ENCODE results near the gene MYO18A.
"Not testable (repeated sequence)": the region's sequence is repeated elsewhere in the genome, so short reads cannot be mapped to it uniquely, and the experiment has no call there.

Gene MYO18A

DNA sequence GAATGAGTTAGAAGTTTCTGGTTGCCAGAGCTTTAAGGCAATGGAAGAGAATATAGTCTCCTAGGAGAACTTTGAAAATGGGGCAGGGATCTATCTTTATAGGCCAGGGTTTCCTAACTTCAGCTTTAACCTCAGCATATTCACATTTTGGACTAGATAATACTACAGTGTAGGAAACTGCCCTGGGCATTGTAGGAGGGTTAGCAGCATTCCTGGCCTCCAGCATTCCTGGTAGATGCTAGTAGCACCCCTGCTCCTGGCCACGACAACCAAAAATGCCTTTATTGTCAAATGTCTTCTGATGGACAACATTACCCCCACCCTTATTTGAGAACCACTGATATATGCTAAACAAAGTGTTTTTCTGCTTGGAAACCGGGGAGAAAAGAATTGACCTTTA is 27.8 kb upstream of the MYO18A start:
- FAIRE-seq: no peak
- TF ChIP-seq, protein P1, sequence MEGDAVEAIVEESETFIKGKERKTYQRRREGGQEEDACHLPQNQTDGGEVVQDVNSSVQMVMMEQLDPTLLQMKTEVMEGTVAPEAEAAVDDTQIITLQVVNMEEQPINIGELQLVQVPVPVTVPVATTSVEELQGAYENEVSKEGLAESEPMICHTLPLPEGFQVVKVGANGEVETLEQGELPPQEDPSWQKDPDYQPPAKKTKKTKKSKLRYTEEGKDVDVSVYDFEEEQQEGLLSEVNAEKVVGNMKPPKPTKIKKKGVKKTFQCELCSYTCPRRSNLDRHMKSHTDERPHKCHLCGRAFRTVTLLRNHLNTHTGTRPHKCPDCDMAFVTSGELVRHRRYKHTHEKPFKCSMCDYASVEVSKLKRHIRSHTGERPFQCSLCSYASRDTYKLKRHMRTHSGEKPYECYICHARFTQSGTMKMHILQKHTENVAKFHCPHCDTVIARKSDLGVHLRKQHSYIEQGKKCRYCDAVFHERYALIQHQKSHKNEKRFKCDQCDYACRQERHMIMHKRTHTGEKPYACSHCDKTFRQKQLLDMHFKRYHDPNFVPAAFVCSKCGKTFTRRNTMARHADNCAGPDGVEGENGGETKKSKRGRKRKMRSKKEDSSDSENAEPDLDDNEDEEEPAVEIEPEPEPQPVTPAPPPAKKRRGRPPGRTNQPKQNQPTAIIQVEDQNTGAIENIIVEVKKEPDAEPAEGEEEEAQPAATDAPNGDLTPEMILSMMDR (IDR thresholded peaks at IDR 0.05; ENCODE audit: insufficient read depth, missing control alignments): no peak
- no peak for DNase-seq (ENCODE audit: insufficient read length, low spot score)

DNA sequence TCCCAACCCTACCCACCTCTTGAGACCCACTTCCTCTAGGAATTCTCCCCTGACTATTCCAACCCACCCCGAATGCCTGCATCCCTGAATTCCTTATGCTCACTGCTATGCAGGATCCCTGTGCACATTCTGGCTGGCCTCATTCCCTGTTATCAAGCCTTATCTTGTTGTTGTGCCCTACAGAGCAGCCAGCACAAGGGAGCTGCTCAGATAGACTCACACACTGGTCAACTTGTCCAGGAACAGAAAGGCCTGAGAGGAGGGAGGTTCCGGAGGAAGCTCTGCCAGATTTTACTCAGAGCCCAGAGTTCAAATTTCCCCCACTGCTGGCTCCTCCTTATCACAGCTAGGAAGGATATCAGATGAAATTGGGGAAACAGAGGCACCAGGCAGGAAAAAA is 24.8 kb upstream of the MYO18A start:
- TF ChIP-seq, protein P1 (IDR thresholded peaks at IDR 0.05; ENCODE audit: insufficient read depth, missing control alignments): no peak
- FAIRE-seq: no peak
- no peak for DNase-seq (ENCODE audit: insufficient read length, low spot score)

DNA sequence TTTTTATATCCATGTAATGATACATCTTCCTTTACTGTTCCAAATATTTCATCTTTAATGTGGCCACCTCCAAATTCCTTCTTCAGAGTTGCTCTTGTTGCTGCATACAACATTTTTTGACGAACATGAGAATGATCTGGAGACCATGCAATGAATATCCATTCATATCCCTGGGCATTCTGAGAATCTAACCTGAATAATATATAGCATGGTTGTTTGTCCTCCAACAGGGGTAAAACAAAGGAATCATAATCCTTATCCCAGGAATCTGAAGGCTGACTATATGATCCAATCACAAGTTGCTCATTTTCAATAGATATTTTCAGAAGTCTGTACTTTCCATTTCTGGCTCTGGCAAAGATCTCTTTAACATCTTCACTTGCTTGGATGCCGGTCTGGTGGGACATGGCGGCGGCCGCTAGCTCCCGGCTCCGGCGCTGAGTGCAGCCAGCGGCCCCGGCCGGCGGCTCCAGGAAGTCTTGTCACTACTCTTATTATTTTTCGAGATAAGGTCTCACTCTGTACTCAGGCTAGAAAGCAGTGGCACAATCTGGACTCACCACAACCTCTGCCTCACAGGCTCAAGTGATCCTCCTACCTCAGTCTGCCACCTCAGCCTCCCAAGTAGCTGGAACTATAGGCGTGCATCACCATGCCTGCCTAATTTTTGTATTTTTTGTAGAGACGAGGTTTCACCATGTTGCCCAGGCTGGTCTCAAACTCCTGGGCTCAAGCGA is 24.0 kb upstream of the MYO18A start:
- not testable (repeated sequence) for DNase-seq (ENCODE audit: insufficient read length, low spot score); FAIRE-seq

DNA sequence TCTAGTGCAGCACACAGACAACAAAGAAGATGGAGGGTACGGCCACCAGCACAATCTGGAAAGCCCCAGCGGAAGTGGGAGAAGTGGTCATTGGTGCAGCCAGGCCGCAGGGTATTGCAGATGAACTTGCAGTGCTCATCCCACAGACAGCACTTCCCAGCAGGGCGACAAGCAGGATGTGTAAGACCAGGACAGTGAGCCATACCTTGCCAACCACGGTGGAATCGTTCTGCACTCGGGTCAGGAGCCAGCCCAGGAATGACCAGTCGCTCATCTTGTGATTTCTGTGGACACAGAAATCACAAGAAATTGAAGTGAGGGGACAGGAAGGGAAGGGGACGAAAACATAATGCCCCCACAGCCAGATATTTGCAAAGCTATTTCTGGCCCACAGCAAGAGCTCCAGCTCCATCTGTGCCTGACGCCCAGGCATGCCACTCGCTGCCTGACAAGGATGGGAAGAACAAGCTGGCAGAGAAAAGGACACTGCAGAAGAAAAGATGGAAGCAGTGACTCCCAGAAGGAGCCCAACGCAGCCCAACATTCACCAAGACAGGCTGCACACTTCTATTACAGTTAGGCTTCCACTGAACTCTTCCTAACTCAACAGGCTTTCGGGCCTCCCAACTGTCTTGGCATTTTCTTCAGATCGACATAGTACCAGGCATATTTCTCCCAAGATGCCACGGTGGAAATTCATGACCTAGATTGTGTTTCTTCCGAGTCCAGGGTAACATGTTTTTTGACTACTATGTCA is 17.5 kb upstream of the MYO18A start:
- TF ChIP-seq, protein P1 (IDR thresholded peaks at IDR 0.05; ENCODE audit: insufficient read depth, missing control alignments): no peak
- DNase-seq (ENCODE audit: insufficient read length, low spot score) (no peak), FAIRE-seq (no peak)

DNA sequence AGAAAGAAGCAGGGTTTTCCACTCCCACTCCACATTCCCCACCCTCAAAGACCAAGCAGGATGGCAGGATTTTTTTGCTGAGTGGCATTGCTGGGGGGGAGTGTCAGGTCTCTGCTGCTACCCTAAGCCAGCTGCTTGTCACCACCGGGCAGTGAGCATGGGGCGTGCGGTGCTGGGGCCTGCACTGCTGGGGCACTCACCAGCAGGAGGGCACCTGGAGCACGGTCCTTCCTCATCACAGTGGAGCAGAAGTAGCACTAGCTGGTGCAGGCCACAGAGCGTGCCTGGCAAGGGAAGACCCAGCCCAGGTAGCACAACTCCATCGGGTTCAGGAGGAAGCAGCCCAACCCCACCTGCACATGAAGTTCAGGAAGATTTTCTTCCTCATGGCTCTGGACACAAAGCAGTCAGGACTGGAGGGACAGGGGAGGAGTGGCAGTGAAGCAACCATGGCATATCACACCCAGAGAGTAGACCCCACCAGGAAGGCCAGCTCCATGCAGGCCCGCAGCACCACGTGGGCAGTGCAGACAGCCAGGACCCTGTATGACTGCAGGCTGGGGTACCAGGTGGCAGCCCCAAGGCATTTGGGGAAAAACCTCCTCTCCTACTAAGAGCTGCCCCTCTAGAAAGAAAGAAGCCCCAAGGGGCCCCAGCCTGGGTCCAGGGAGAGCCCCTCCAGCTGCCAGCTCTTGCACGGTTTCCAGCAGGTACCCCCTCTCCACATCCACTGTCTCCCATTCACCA is 16.7 kb upstream of the MYO18A start:
- TF ChIP-seq, protein P1 (IDR thresholded peaks at IDR 0.05; ENCODE audit: insufficient read depth, missing control alignments): no peak
- DNase-seq (ENCODE audit: insufficient read length, low spot score) (no peak), FAIRE-seq (no peak)

DNA sequence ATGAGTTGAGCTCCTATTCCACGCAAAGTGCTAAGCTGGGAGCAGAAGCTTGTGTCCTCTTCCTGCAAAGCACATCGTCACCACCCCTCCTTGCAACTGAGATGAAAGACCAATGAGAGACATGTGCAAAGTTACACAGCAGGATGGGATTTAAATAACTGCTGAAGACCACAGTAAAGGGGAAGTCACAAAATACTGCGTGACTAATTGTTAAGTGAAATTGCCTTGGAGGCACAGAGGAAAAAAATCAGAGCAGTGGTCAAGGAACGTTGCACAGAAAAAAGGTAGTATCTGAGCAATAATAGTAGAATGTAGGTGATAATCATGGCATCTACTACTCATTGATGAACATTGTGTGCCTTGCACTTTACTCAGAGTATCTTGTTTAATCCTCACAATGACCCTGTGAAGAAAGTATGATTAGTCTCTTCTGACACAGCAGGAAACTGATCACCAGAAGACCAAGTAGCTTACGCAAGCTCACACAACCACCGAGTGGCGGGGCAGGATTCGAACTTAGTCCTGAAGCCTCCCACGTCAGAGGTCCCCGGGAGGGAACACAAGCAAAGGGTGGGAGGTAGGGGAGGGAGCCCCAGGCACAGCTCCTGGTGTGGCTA is 15.4 kb upstream of the MYO18A start:
- FAIRE-seq (no peak), DNase-seq (ENCODE audit: insufficient read length, low spot score) (no peak)
- TF ChIP-seq, protein P1 (IDR thresholded peaks at IDR 0.05; ENCODE audit: insufficient read depth, missing control alignments): no peak

DNA sequence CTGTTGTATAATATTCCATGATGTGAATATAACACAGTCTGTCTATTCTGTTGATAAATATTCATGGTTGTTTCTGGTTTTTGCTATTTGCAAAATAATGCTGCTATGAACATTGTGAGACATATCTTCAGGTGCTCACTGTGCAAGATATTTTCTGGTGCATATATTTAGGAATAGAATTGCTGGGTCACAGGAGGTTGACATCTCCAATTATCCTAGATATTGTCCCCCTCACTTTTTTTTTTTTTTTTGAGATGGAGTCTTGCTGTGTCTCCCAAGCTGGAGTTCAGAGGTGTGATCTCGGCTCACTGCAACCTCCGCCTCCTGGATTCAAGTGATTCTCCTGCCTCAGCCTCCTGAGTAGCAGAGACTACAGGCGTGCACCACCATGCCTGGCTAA is 14.5 kb upstream of the MYO18A start:
- no peak for FAIRE-seq
- TF ChIP-seq, protein P1 (IDR thresholded peaks at IDR 0.05; ENCODE audit: insufficient read depth, missing control alignments): no peak
- DNase-seq (ENCODE audit: insufficient read length, low spot score): no peak

Measured in D721Med (cell line).